Keratinocyte (primary cell): ENCODE data around the gene ALX1. TPM values are rescaled to one million over a fixed set of nuclear protein-coding genes. Genes with fewer than 3 reads are reported as not detected.

Experiments used
- DNase-seq: peaks from one replicate; pipeline ENCODE4 v3.0.0-alpha.2; 2011; ENCODE audit warnings: low read depth, missing footprints, low spot score
- FAIRE-seq: peaks from 2 replicates; lab custom pipeline; 2011; peaks lifted over from hg19 to GRCh38; lab: Jason Lieb, UNC
- H2AFZ ChIP-seq: 2 replicates; pipeline ENCODE4 v1.6.0; 2012; ENCODE audit warnings: low read length, control low read depth, inconsistent platforms; ENCODE audit not compliant: control insufficient read depth
- H3K27ac ChIP-seq: 2 replicates; pipeline ENCODE4 v1.5.1; 2011; ENCODE audit warnings: low read length; ENCODE audit not compliant: control insufficient read depth, insufficient read depth
- H3K27me3 ChIP-seq: 3 replicates; pipeline ENCODE4 v1.6.0; 2011; ENCODE audit warnings: low read length; ENCODE audit not compliant: control insufficient read depth, insufficient read depth; ENCODE audit errors: extremely low read depth
- H3K36me3 ChIP-seq, 2 experiments: 2 replicates in 1 of 2; 3 replicates in 1 of 2; pipeline ENCODE4 v1.5.1; 2011; ENCODE audit warnings: low read length in 2 of 2, mild to moderate bottlenecking in 1 of 2; ENCODE audit not compliant: control insufficient read depth in 2 of 2, insufficient read depth in 2 of 2; ENCODE audit errors: extremely low read depth in 1 of 2
- H3K4me1 ChIP-seq: 3 replicates; pipeline ENCODE4 v1.5.1; 2011; ENCODE audit warnings: low read length; ENCODE audit not compliant: control insufficient read depth, insufficient read depth; ENCODE audit errors: extremely low read depth
- H3K4me2 ChIP-seq: 3 replicates; pipeline ENCODE4 v1.6.0; 2011; ENCODE audit warnings: low read depth, low read length; ENCODE audit not compliant: control insufficient read depth, insufficient read depth; ENCODE audit errors: extremely low read depth
- H3K4me3 ChIP-seq, 3 experiments: fragments of 200-600 bp in 1 of 3; sonication (generic) in 1 of 3; 2 replicates in 2 of 3; 3 replicates in 1 of 3; pipeline ENCODE4 v1.5.1; 2011 to 2016; ENCODE audit warnings: low read length in 3 of 3, mild to moderate bottlenecking in 3 of 3, control low read depth in 2 of 3, inconsistent platforms in 1 of 3, low read depth in 1 of 3, mixed read lengths in 1 of 3, mixed run types in 1 of 3, moderate library complexity in 1 of 3; ENCODE audit not compliant: control insufficient read depth in 2 of 3, insufficient read depth in 2 of 3; ENCODE audit errors: extremely low read depth in 1 of 3
- H3K79me2 ChIP-seq: 2 replicates; pipeline ENCODE4 v1.6.0; 2012; ENCODE audit warnings: low read length; ENCODE audit not compliant: control insufficient read depth, insufficient read depth
- H3K9ac ChIP-seq: 3 replicates; pipeline ENCODE4 v1.6.0; 2011; ENCODE audit warnings: low read length; ENCODE audit not compliant: control insufficient read depth, insufficient read depth; ENCODE audit errors: extremely low read depth
- H3K9me1 ChIP-seq: 3 replicates; pipeline ENCODE4 v1.6.0; 2011; ENCODE audit warnings: low read length; ENCODE audit not compliant: control insufficient read depth, insufficient read depth; ENCODE audit errors: extremely low read depth
- H3K9me3 ChIP-seq: 2 replicates; pipeline ENCODE4 v1.5.1; 2012; ENCODE audit warnings: low read depth, low read length; ENCODE audit not compliant: control insufficient read depth
- H4K20me1 ChIP-seq: 3 replicates; pipeline ENCODE4 v1.6.0; 2011; ENCODE audit warnings: low read length; ENCODE audit not compliant: control insufficient read depth, insufficient read depth; ENCODE audit errors: extremely low read depth
- EZH2 ChIP-seq: IDR thresholded peaks from one replicate; pipeline ENCODE4 v1.6.1; 2012; ENCODE audit warnings: inconsistent platforms, mild to moderate bottlenecking, low read length, moderate library complexity
- dilution Hi-C: fragments of 300-500 bp; cut with MboI; formaldehyde crosslinking; loops from one replicate; pipeline ENCODE4 v1.7.0; 2020; ENCODE audit warnings: low sequenced_read_pairs; ENCODE audit not compliant: extremely low pct_ligation_motif_present
- polyA plus RNA-seq, 5 experiments: library from polyadenylated mRNA; depleted of rRNA in 3 of 5; stranded (reverse) in 3 of 5; stranded (forward) in 1 of 5; unstranded in 1 of 5; fragments of >200 nt; gene quantifications; 1 replicate in 1 of 5; 2 replicates in 3 of 5; 3 replicates in 1 of 5; pipeline versions ENCODE4 v1.2.1 to v1.2.3, GENCODE V29; 2011 to 2012; ENCODE audit warnings: missing spikeins in 2 of 5, low read depth in 1 of 5, low replicate concordance in 1 of 5
- TF ChIP-seq, protein P1 (sequence below), 3 experiments: IDR thresholded peaks in 1 of 3; conservative IDR thresholded peaks in 1 of 3; optimal IDR thresholded peaks in 1 of 3; 2 replicates in 2 of 3; 3 replicates in 1 of 3; pipeline versions ENCODE3 to v1.5.1; 2011; ENCODE audit warnings: low read length in 3 of 3, mild to moderate bottlenecking in 3 of 3, moderate library complexity in 2 of 3, control low read depth in 1 of 3, inconsistent platforms in 1 of 3; ENCODE audit not compliant: insufficient read depth in 2 of 3; ENCODE audit errors: extremely low read depth in 1 of 3

ALX1 gene
- polyA plus RNA-seq, 1 donor (not counting 4 experiments of a cell fraction or from before 2014, with no cell fraction given): not detected

DNA sequence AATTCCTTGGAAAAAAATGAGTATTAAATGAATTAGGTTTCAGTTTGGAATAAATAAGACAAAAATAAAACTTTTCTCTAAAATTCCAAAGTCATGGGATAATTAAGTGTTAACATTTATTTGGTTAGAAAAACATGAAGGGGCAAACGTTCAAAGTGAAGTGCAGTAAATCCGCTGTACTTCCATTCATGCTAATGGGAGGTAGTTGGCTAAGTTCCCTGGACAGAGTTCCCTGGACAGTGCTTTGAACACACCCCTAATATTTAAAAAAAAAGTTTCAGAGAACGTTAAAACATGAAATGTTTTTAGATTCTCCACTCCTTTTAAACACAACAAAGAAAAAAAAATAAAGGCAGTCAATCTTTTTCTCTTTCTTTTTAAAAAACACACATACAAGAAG, 16.3 kb downstream of the ALX1 start:
- FAIRE-seq (no peak), DNase-seq (no peak)
- Histone ChIP-seq H4K20me1 (no peaks in the 10 kb centered on the region), H3K9ac (no peak overlapping the region), H3K4me2 (no peak overlapping the region), H3K27me3 (no peaks in the 10 kb centered on the region), H3K4me1 (no peaks in the 10 kb centered on the region), H3K36me3 (no peaks in the 10 kb centered on the region), H3K27ac (no peak overlapping the region), H3K9me3 (no peaks in the 10 kb centered on the region), H3K79me2 (no peaks in the 10 kb centered on the region), H3K4me3 (no peak overlapping the region), H3K9me1 (no peaks in the 10 kb centered on the region), H2AFZ (no peak overlapping the region)
- no peak for TF ChIP-seq EZH2
- TF ChIP-seq, protein P1, sequence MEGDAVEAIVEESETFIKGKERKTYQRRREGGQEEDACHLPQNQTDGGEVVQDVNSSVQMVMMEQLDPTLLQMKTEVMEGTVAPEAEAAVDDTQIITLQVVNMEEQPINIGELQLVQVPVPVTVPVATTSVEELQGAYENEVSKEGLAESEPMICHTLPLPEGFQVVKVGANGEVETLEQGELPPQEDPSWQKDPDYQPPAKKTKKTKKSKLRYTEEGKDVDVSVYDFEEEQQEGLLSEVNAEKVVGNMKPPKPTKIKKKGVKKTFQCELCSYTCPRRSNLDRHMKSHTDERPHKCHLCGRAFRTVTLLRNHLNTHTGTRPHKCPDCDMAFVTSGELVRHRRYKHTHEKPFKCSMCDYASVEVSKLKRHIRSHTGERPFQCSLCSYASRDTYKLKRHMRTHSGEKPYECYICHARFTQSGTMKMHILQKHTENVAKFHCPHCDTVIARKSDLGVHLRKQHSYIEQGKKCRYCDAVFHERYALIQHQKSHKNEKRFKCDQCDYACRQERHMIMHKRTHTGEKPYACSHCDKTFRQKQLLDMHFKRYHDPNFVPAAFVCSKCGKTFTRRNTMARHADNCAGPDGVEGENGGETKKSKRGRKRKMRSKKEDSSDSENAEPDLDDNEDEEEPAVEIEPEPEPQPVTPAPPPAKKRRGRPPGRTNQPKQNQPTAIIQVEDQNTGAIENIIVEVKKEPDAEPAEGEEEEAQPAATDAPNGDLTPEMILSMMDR (optimal IDR thresholded peaks at IDR 0.05 in 1 of 3, IDR thresholded peaks at IDR 0.05 in 1 of 3, conservative IDR thresholded peaks at IDR 0.05 in 1 of 3; ENCODE audit: extremely low read depth in 1 of 3, insufficient read depth in 2 of 3, low read length in 3 of 3): no peak
- dilution Hi-C loops: no loop called here

DNA sequence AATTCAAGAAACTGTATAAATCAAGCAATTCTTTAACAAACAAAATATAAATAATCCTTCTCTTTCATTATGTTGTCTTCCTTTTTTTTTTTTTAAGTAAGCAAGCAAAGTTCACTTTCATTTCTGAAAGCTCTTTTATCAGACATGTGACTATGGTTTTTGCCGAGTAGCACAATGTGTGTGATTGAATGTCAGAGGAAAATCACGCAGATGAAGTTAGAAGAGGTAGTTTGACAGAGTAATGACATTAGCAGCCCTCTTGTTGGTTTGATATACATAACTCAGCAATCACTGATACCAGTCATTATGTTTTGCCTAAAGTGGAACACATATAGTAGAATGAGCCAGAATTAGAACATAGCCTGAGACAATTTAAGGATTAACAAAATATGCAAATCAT, 19.0 kb downstream of the ALX1 start:
- no peak overlapping the region for H2AFZ ChIP-seq
- H3K36me3 ChIP-seq: no peaks in the 10 kb centered on the region
- no peaks in the 10 kb centered on the region for H3K79me2 ChIP-seq
- dilution Hi-C loops: no loop called here
- TF ChIP-seq EZH2: no peak
- TF ChIP-seq, protein P1 (optimal IDR thresholded peaks at IDR 0.05 in 1 of 3, IDR thresholded peaks at IDR 0.05 in 1 of 3, conservative IDR thresholded peaks at IDR 0.05 in 1 of 3; ENCODE audit: extremely low read depth in 1 of 3, insufficient read depth in 2 of 3, low read length in 3 of 3): no peak
- DNase-seq (no peak), FAIRE-seq (no peak)
- no peak overlapping the region for H3K27ac ChIP-seq
- no peaks in the 10 kb centered on the region for H3K9me3 ChIP-seq
- no peaks in the 10 kb centered on the region for H3K27me3 ChIP-seq
- no peak overlapping the region for H3K9ac ChIP-seq
- H3K9me1 ChIP-seq: no peaks in the 10 kb centered on the region
- no peaks in the 10 kb centered on the region for H4K20me1 ChIP-seq
- no peak overlapping the region for H3K4me3 ChIP-seq
- H3K4me2 ChIP-seq: no peak overlapping the region
- H3K4me1 ChIP-seq: no peaks in the 10 kb centered on the region
